Measurements from ENCODE around the gene PDGFA.

PDGFA gene

GRCh38 chr7:519484-520390 is at the start of gene PDGFA:
Gene PDGFA (minus strand): TSS chr7:519846. CDS start chr7:519001, 845 bp downstream.
- no peak within 1 kb of the TSS for H3K27ac ChIP-seq (ENCODE audit: low read length)

DNA sequence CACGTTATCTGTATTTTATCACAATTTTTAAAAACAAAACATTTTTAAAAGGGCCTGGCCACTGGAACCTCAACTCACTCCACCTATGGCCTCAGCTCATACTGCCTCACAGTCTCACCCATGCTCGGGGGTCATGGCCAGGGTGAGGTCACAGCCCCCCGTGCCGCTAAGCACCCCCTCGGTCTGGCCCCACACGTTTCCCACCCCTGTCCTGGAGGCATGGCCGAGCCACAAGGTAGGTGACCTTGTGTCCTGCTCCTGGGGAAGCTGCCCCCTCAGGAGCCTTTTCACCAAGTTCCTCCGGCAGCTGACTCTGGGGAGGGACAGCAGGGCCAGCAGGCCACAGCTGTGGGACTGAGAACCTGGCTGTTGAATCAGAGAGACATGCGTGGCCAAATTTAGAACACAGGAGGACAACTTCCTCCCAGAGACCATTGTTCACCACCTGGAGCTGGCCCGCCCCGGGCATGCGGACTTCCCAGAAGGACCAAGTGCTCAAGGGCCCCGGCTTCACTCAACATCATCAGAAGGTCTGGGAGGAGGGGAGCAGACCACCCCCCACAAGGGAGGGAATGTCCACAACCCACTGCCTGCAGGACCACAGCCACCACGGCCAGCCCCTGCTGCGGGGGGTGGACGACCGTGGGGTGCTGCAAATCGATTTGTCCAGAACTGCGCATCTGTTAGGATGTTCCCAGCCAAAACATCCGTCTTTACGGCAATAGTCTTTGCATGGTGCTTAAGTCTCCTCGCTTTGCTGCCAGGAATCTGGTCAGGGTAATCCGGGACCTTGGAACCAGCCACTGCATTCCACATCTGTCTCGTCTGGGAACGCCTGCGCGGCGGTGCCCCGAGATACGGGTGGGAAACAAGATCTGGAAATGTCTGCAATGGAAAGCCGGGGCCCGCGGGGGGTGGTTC is 48.6 kb upstream of the PDGFA start:
- Histone ChIP-seq H3K9me3 (ENCODE audit: insufficient read depth, low read depth, low read length) (peaks cover 5% of the 10 kb centered on the region; the same call in 1 of the 2 replicates), H3K4me1 (ENCODE audit: insufficient read depth, low read length) (peaks cover 4% of the 10 kb centered on the region; the same call in 1 of the 2 replicates), H3K27me3 (ENCODE audit: insufficient read depth, low read length) (no peaks in the 10 kb centered on the region), H3K4me3 (ENCODE audit: low read length) (no peak overlapping the region), H3K9ac (ENCODE audit: low read depth, low read length) (no peak overlapping the region), H3K27ac (ENCODE audit: low read length) (no peak overlapping the region), H3K36me3 (ENCODE audit: insufficient read depth, low read depth, low read length) (no peaks in the 10 kb centered on the region)

More at GRCh38 chr7:519484-520390, at the start of gene PDGFA:
- no peaks in the 10 kb centered on the region for H3K36me3 ChIP-seq (ENCODE audit: insufficient read depth, low read depth, low read length)
- H3K4me1 ChIP-seq (ENCODE audit: insufficient read depth, low read length): peaks cover 10% of the 10 kb centered on the region
- peaks cover 87% of the 10 kb centered on the region for H3K27me3 ChIP-seq (ENCODE audit: insufficient read depth, low read length)
- peak within 1 kb of the TSS; percentile 65; the same call in 1 of the 2 replicates for H3K9ac ChIP-seq (ENCODE audit: low read depth, low read length)
- no peaks in the 10 kb centered on the region for H3K9me3 ChIP-seq (ENCODE audit: insufficient read depth, low read depth, low read length)
- H3K4me3 ChIP-seq (ENCODE audit: low read length): peak within 1 kb of the TSS; percentile 77

DNA sequence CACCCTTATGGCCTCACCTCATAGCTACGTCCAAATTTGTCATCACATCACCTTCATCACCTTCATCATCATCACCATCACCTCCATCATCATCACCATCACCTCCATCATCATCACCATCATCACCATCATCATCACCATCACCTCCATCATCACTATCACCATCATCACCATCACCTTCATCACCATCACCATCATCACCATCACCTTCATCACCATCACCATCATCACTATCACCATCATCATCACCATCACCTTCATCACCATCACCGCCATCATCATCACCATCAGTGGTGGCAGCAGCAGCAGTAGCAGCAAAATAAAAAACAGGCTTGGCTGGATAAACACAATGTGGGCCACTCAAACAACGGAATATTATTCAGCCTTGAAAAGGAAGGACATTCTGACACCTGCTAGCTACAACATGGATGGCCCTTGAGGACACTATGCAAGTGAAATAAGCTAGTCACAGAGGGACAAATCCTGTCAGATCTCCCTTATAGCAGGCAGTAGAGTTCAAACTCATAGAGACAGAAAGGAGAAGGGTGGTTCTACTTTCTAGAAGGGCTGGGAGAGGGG is 47.7 kb upstream of the PDGFA start:
- Histone ChIP-seq H3K9ac (ENCODE audit: low read depth, low read length) (no peak overlapping the region), H3K9me3 (ENCODE audit: insufficient read depth, low read depth, low read length) (peaks cover 5% of the 10 kb centered on the region; the same call in 1 of the 2 replicates), H3K36me3 (ENCODE audit: insufficient read depth, low read depth, low read length) (no peaks in the 10 kb centered on the region), H3K4me3 (ENCODE audit: low read length) (no peak overlapping the region), H3K27me3 (ENCODE audit: insufficient read depth, low read length) (no peaks in the 10 kb centered on the region), H3K4me1 (ENCODE audit: insufficient read depth, low read length) (peaks cover 4% of the 10 kb centered on the region; the same call in 1 of the 2 replicates), H3K27ac (ENCODE audit: low read length) (no peak overlapping the region)

GRCh38 chr7:566100-566499 is 46.5 kb upstream of the PDGFA start:
- H3K4me1 ChIP-seq (ENCODE audit: insufficient read depth, low read length): no peaks in the 10 kb centered on the region
- no peak overlapping the region for H3K4me3 ChIP-seq (ENCODE audit: low read length)
- no peaks in the 10 kb centered on the region for H3K27me3 ChIP-seq (ENCODE audit: insufficient read depth, low read length)
- no peaks in the 10 kb centered on the region for H3K36me3 ChIP-seq (ENCODE audit: insufficient read depth, low read depth, low read length)
- H3K27ac ChIP-seq (ENCODE audit: low read length): no peak overlapping the region
- H3K9ac ChIP-seq (ENCODE audit: low read depth, low read length): no peak overlapping the region
- peaks cover 5% of the 10 kb centered on the region; the same call in 1 of the 2 replicates for H3K9me3 ChIP-seq (ENCODE audit: insufficient read depth, low read depth, low read length)

DNA sequence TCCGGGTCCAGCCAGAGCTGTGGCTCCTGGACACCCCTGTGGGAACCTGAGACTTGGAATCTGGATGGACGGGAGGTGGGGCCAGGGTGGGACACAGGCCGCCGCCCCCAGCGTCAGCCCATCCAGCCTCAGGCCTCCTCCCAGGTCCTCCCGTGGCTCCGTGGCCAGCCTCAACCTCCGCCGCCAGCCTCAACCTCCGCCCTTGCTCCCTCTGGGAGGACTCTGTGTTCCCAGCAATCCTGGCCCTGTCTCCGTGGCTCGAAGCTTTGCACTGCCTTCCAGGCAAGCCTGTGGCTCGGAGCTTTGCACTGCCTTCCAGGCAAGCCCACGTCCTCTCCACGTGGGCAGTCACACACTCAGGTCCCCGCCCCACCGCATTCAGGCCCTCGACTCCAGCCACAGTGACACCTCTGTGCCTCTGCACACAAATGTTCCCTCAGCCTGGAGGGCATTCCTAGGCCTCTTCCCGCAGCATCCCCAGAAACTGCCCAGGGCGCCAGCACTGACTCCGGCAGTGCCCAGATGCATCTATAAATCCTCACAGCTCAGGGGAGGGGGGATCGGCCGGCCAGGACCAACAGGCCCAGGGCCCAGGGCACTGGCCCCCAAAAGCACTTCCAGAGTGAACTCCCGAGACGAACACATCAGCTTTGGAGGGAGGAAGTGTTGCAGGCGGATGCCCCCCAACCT is 44.7 kb upstream of the PDGFA start:
- H3K27ac ChIP-seq (ENCODE audit: low read length): no peak overlapping the region

DNA sequence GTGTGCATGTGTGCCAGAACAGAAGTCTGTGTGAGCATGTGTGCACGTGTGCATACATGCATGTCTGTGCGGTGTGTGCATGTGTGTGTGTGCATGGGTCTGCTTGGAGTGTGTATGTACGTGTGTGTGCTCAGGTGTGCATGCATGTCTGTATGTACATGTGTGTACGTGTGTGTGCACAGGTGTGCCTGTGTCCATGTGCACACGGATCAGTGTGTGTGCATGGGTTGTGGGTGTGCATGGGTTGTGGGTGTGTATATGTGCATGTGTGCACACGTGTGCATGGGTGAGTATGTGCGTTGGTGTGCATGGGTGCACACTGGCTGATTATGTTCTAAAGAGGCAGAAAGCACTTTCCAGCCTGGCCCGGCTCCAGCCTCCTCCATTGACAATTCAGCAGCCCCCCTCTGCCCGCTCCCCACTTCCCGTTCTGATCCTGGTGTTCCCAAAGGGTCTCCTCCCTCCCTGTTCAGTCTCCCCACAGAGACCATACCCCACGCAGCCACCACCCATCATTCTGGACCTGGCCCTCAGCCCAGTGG is 44.1 kb upstream of the PDGFA start:
- H3K4me1 ChIP-seq (ENCODE audit: insufficient read depth, low read length): no peaks in the 10 kb centered on the region
- H3K4me3 ChIP-seq (ENCODE audit: low read length): no peak overlapping the region
- H3K27ac ChIP-seq (ENCODE audit: low read length): no peak overlapping the region

More for the DNA sequence above, 44.7 kb upstream of the PDGFA start:
- H3K4me3 ChIP-seq (ENCODE audit: low read length): no peak overlapping the region
- H3K9ac ChIP-seq (ENCODE audit: low read depth, low read length): no peak overlapping the region
- no peaks in the 10 kb centered on the region for H3K36me3 ChIP-seq (ENCODE audit: insufficient read depth, low read depth, low read length)
- H3K27me3 ChIP-seq (ENCODE audit: insufficient read depth, low read length): no peaks in the 10 kb centered on the region
- no peaks in the 10 kb centered on the region for H3K4me1 ChIP-seq (ENCODE audit: insufficient read depth, low read length)
- peaks cover 5% of the 10 kb centered on the region; the same call in 1 of the 2 replicates for H3K9me3 ChIP-seq (ENCODE audit: insufficient read depth, low read depth, low read length)

DNA sequence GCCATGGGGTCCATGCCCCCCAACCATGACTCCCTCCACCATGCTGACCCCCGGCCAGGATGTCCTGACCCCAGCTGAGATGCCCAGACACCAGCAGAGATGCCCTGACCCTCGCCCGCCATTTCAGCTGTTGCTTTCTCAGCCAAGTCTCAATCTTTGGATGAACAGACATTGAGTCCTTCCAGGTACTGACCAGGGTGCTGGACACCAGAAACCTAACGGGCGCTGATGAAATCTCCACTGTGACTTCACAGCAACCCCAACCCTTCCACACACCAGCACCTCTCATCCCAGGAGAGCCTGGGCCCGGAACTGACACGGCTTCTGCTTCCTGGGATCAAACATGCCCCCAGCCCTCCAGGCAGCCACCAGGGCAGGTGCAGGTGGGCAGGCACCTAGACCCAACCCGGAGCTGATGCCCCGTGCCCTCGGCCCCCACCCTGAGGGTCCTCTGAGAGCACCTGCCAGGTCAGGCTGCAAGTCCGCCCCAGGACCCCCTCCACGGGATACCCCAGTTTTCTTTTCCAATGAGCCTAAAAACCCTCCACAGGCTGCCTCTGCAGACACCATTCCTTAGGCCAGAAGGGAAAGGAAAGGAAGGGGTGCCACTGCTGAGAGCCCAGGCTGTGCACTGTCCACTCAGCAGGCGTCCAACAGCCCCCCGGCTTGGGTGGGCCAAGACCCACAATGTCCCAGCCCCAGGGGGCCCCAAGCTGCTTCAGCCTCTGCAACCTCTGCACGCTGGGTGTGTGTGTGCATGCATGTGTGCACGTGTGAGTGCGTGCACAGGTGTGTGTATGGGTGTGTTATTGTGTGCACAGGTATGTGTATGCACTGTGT is 43.4 kb upstream of the PDGFA start:
- Histone ChIP-seq H3K9me3 (ENCODE audit: insufficient read depth, low read depth, low read length) (peaks cover 5% of the 10 kb centered on the region; the same call in 1 of the 2 replicates), H3K36me3 (ENCODE audit: insufficient read depth, low read depth, low read length) (no peaks in the 10 kb centered on the region), H3K27me3 (ENCODE audit: insufficient read depth, low read length) (no peaks in the 10 kb centered on the region), H3K27ac (ENCODE audit: low read length) (no peak overlapping the region), H3K4me3 (ENCODE audit: low read length) (no peak overlapping the region), H3K9ac (ENCODE audit: low read depth, low read length) (no peak overlapping the region), H3K4me1 (ENCODE audit: insufficient read depth, low read length) (no peaks in the 10 kb centered on the region)

More for the DNA sequence above, 44.1 kb upstream of the PDGFA start:
- Histone ChIP-seq H3K27me3 (ENCODE audit: insufficient read depth, low read length) (no peaks in the 10 kb centered on the region), H3K9ac (ENCODE audit: low read depth, low read length) (no peak overlapping the region), H3K36me3 (ENCODE audit: insufficient read depth, low read depth, low read length) (no peaks in the 10 kb centered on the region), H3K9me3 (ENCODE audit: insufficient read depth, low read depth, low read length) (peaks cover 5% of the 10 kb centered on the region; the same call in 1 of the 2 replicates)

GRCh38 chr7:562374-562675 is 42.7 kb upstream of the PDGFA start:
- Histone ChIP-seq H3K36me3 (ENCODE audit: insufficient read depth, low read depth, low read length) (no peaks in the 10 kb centered on the region), H3K27ac (ENCODE audit: low read length) (no peak overlapping the region), H3K9ac (ENCODE audit: low read depth, low read length) (no peak overlapping the region), H3K27me3 (ENCODE audit: insufficient read depth, low read length) (no peaks in the 10 kb centered on the region), H3K9me3 (ENCODE audit: insufficient read depth, low read depth, low read length) (peaks cover 5% of the 10 kb centered on the region; the same call in 1 of the 2 replicates), H3K4me3 (ENCODE audit: low read length) (no peak overlapping the region), H3K4me1 (ENCODE audit: insufficient read depth, low read length) (no peaks in the 10 kb centered on the region)

DNA sequence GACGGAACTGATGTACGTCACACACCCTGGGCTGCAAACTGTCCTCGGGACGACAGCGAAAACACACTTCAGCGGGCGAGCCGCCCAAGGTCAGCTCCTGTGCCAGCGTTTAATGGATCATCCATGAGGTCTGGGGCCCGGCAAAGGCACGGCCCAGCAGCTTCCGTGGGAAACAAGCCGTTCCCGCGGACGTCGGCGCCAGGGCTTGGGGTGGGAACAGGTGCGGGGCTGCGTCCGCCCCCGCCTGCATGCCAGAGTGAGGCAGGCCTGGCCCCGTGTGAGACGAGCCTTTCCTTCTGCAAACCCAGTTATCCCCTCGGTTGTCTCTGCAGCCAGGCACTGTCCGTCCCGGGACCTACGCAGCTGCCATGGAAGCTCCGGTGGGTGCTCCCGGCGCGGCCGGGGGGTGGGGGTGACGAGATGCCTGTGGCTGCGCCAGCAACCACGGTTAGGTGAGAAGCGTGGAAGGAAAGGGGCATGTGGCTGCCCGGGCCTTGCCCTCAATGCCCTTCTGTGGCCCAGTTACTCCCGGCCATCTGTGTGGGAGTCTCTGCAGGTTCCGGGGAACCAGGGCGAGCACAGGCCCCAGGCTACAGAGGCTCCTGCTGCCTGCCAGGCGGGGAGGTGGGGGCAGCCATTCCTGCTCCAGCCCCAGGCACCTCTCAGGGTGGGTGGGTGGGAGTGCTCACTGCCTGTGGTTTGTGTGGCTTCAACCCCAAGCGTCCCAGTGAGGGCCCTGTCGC is 42.2 kb upstream of the PDGFA start:
- Histone ChIP-seq H3K4me3 (ENCODE audit: low read length) (no peak overlapping the region), H3K9ac (ENCODE audit: low read depth, low read length) (no peak overlapping the region), H3K9me3 (ENCODE audit: insufficient read depth, low read depth, low read length) (peaks cover 5% of the 10 kb centered on the region; the same call in 1 of the 2 replicates), H3K4me1 (ENCODE audit: insufficient read depth, low read length) (no peaks in the 10 kb centered on the region), H3K27me3 (ENCODE audit: insufficient read depth, low read length) (no peaks in the 10 kb centered on the region), H3K27ac (ENCODE audit: low read length) (no peak overlapping the region), H3K36me3 (ENCODE audit: insufficient read depth, low read depth, low read length) (no peaks in the 10 kb centered on the region)
